Fibroblast of mammary gland (primary cell): ENCODE data around the gene ANKRD23.
A peak's percentile ranks its signal among the peaks of the same experiment; 100 is the strongest.

Experiments used
- DNase-seq: peaks from one replicate; pipeline ENCODE4 v3.0.0-alpha.2; 2010; ENCODE audit warnings: low read depth
- H3K4me3 ChIP-seq: 2 replicates; pipeline ENCODE4 v1.5.1; 2011; ENCODE audit warnings: low read depth, mild to moderate bottlenecking, low read length, moderate library complexity; ENCODE audit not compliant: control insufficient read depth
- TF ChIP-seq, protein P1 (sequence below): conservative IDR thresholded peaks from 2 replicates; pipeline ENCODE4 v1.5.1; 2011; ENCODE audit warnings: low read depth, low read length, inconsistent platforms; ENCODE audit not compliant: control insufficient read depth, insufficient read depth

Gene ANKRD23

DNA sequence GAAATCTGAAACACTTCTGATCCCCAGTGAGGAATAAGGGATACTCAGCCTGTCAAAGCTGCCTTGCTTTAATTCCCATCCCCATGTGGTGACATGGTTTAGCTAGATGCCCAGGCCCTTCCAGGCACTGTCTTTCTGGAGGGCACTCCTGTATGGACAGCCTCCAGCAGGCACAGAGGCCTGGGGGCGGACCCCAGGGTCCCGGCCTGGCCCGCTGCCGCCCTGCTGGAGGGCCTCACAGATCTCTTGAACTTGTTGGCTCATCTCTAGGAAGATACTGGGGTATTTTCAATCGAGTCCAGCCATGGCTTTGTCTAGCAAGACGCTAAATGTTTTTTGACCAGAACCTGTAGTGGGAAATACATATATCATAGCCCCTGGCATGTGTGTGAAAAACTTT is 48.7 kb downstream of the ANKRD23 start:
- DNase-seq, result no peak
- no peak overlapping the region for H3K4me3 ChIP-seq
- TF ChIP-seq, protein P1, sequence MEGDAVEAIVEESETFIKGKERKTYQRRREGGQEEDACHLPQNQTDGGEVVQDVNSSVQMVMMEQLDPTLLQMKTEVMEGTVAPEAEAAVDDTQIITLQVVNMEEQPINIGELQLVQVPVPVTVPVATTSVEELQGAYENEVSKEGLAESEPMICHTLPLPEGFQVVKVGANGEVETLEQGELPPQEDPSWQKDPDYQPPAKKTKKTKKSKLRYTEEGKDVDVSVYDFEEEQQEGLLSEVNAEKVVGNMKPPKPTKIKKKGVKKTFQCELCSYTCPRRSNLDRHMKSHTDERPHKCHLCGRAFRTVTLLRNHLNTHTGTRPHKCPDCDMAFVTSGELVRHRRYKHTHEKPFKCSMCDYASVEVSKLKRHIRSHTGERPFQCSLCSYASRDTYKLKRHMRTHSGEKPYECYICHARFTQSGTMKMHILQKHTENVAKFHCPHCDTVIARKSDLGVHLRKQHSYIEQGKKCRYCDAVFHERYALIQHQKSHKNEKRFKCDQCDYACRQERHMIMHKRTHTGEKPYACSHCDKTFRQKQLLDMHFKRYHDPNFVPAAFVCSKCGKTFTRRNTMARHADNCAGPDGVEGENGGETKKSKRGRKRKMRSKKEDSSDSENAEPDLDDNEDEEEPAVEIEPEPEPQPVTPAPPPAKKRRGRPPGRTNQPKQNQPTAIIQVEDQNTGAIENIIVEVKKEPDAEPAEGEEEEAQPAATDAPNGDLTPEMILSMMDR, result no peak

DNA sequence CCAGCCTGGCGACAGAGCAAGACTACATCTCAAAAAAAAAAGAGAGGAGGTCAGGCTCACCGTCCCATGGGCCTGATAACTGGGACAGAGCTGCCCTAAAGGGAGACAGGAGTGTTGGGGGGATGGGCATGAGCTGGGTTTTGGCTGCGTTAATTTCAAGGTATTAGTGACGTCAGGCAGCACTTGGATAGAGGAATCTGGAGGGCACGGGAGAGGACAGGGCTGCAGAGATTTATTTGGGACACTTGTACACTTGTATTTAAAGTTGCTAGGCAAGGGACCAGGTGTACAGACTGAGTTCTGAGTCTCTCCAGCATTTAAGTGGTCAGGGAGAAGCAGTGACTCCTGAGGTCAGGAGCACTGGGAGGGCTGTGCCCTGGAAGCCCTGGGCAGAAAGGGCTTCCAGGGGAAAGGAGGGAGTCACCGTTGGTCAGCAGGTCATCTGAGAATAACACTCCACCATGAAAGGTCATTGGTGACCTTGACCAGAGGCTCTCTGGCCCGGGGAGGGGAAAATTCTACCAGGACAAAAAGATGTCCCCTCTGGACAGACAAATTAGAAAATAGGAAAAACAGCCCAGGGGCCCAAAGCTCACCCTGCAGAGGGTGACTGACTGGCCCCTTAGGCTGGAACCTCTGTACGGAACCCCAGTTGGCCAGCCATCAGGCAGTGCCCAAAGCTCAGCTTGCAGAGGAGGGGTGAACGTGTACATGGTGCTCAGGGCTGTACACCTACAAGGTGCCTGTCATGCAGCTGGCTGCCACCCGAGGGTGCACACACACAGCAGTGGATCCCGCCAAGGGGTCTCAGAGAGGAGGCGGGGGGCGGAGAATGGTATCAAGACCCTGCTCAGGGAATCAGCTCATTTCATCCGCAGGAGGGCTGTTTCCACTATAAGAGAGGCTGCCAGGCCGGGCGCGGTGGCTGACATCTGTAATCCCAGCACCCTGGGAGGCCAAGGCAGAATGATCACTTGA is 50.8 kb downstream of the ANKRD23 start:
- no peak for DNase-seq
- H3K4me3 ChIP-seq, result no peak overlapping the region
- TF ChIP-seq, protein P1, result no peak

DNA sequence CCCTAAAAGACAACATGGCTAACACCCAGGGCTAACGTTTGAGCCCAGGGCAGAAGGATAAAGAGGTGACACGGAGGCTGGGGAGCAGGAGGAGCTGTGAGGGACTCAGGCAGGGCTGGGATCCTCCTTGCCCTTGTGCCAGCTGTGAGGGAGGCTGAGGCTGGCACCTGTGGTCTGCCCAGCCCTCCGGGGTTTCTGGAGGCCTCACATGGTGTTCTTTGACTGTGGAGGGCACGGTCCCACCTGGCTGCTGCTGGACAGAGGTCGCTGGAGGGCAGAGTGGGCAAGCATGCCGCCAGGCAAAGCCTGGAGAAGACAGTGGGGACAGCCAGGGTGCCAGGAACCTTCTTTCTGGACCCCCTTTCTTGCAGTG is 54.6 kb downstream of the ANKRD23 start:
- no peak overlapping the region for H3K4me3 ChIP-seq
- TF ChIP-seq, protein P1, result no peak
- DNase-seq, result no peak

GRCh38 chr2:96788442-96789244 is 55.2 kb downstream of the ANKRD23 start:
- TF ChIP-seq, protein P1, result no peak
- DNase-seq, result peak; percentile 20
- no peak overlapping the region for H3K4me3 ChIP-seq
